ENCODE results near the gene DUS1L.

The DUS1L gene

GRCh38 chr17:82060614-82061013 lies 5.0 kb downstream of the DUS1L start:
- H3K27ac ChIP-seq, result peak overlapping the region; percentile 92; the same call in 1 of the 2 replicates
- TF ChIP-seq ZFX (IDR thresholded peaks at IDR 0.05) (no peak), CTCF (conservative IDR thresholded peaks at IDR 0.05) (no peak)

- TF ChIP-seq CTCF (conservative IDR thresholded peaks at IDR 0.05), result no peak
- TF ChIP-seq ZFX (IDR thresholded peaks at IDR 0.05), result no peak
- H3K27ac ChIP-seq, result no peak overlapping the region
Observed at GRCh38 chr17:82060001-82060380, 5.6 kb downstream of the DUS1L start.

GRCh38 chr17:82059272-82060000 lies 6.2 kb downstream of the DUS1L start:
- H3K27ac ChIP-seq, result no peak overlapping the region
- TF ChIP-seq ZFX (IDR thresholded peaks at IDR 0.05) (no peak), CTCF (conservative IDR thresholded peaks at IDR 0.05) (no peak)

GRCh38 chr17:82058855-82059249 lies 6.8 kb downstream of the DUS1L start:
- H3K27ac ChIP-seq, result no peak overlapping the region
- TF ChIP-seq ZFX (IDR thresholded peaks at IDR 0.05), result no peak
- no peak for TF ChIP-seq CTCF (conservative IDR thresholded peaks at IDR 0.05)

- no peak overlapping the region for H3K27ac ChIP-seq
- TF ChIP-seq ZFX (IDR thresholded peaks at IDR 0.05) (no peak), CTCF (conservative IDR thresholded peaks at IDR 0.05) (no peak)
Observed at GRCh38 chr17:82058230-82058854, 7.3 kb downstream of the DUS1L start.

GRCh38 chr17:82056729-82057621 lies 8.6 kb downstream of the DUS1L start:
- H3K27ac ChIP-seq, result peak overlapping the region; percentile 2; the same call in 1 of the 2 replicates
- TF ChIP-seq CTCF (conservative IDR thresholded peaks at IDR 0.05) (no peak), ZFX (IDR thresholded peaks at IDR 0.05) (no peak)
